ENCODE results near the gene TBXAS1. TPM values are rescaled to one million over a fixed set of nuclear protein-coding genes. Genes with fewer than 3 reads are reported as not detected.

TBXAS1 gene
- 2.2 and 3.7 TPM in 2 replicates for total RNA-seq

GRCh38 chr7:139829025-139829774 is at the start of gene TBXAS1:
Gene TBXAS1, plus strand, starts transcription at chr7:139829264. Its CDS starts 127 bp downstream, at chr7:139829391.

DNA sequence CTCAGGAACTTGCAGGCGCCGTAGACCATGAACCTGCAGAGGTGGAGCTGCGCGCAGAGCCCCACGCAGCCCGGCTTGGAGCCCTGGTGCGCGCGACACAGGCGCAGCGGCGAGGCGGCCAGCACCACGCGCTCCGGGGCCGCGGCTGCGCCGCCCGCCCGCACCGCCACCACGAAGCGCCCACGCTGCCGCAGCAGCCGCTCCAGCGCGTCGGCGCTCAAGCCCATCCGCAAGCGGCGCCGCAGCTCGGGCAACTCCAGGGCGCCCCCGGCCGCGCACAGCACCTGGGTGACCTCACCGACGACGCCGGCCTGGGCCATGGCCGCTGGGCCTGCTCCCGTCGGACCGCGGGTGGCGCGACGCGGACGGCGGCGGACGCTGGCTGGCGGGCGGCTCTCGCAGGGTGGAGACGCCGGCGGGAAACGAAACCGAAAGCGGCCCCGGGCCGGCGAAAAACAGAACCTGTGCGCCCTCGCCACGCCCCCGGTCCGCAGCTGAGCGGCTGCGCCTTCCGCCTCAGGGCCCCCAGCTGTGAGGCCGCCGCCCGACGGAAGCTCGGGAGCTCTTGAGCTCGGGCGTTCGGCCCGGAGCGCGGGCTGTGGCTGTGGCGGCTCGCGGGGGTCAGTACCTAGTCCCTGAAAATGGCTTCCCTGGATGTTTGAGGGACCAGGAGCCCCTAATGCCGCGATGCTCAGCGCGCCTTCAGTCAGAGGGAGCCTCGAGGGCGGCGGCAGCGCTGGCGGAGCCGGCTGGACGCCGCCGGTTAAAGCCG is 233.7 kb downstream of the TBXAS1 start, which contains the start of gene PARP12:
Gene PARP12 (minus strand): TSS at position 424 of the 772 bp plus-strand sequence. CDS start 104 bp downstream, at position 320.

Other genes starting within 250 kb of the TBXAS1 start
- 14.7 and 15.5 TPM in 2 replicates for gene HIPK2, start 51.3 kb upstream of the TBXAS1 start, total RNA-seq
- gene PARP12, start 233.7 kb downstream of the TBXAS1 start, total RNA-seq: 8.8 and 9.8 TPM in 2 replicates

All from bronchus fibroblast of lung (primary cell).